Keratinocyte (primary cell): ENCODE results near the gene THSD7B. TPM values are rescaled to one million over a fixed set of nuclear protein-coding genes. Genes with fewer than 3 reads are reported as not detected.
A peak's percentile ranks its signal among the peaks of the same experiment; 100 is the strongest.

ENCODE experiments used
- DNase-seq: peaks from one replicate; pipeline ENCODE4 v3.0.0-alpha.2; 2011; ENCODE audit warnings: low read depth, missing footprints, low spot score
- FAIRE-seq: peaks from 2 replicates; lab custom pipeline; 2011; peaks lifted over from hg19 to GRCh38; lab: Jason Lieb, UNC
- H2AFZ ChIP-seq: 2 replicates; pipeline ENCODE4 v1.6.0; 2012; ENCODE audit warnings: low read length, control low read depth, inconsistent platforms; ENCODE audit not compliant: control insufficient read depth
- H3K27ac ChIP-seq: 2 replicates; pipeline ENCODE4 v1.5.1; 2011; ENCODE audit warnings: low read length; ENCODE audit not compliant: control insufficient read depth, insufficient read depth
- H3K27me3 ChIP-seq: 3 replicates; pipeline ENCODE4 v1.6.0; 2011; ENCODE audit warnings: low read length; ENCODE audit not compliant: control insufficient read depth, insufficient read depth; ENCODE audit errors: extremely low read depth
- H3K36me3 ChIP-seq, 2 experiments: 2 replicates in 1 of 2; 3 replicates in 1 of 2; pipeline ENCODE4 v1.5.1; 2011; ENCODE audit warnings: low read length in 2 of 2, mild to moderate bottlenecking in 1 of 2; ENCODE audit not compliant: control insufficient read depth in 2 of 2, insufficient read depth in 2 of 2; ENCODE audit errors: extremely low read depth in 1 of 2
- H3K4me1 ChIP-seq: 3 replicates; pipeline ENCODE4 v1.5.1; 2011; ENCODE audit warnings: low read length; ENCODE audit not compliant: control insufficient read depth, insufficient read depth; ENCODE audit errors: extremely low read depth
- H3K4me2 ChIP-seq: 3 replicates; pipeline ENCODE4 v1.6.0; 2011; ENCODE audit warnings: low read depth, low read length; ENCODE audit not compliant: control insufficient read depth, insufficient read depth; ENCODE audit errors: extremely low read depth
- H3K4me3 ChIP-seq, 3 experiments: fragments of 200-600 bp in 1 of 3; sonication (generic) in 1 of 3; 2 replicates in 2 of 3; 3 replicates in 1 of 3; pipeline ENCODE4 v1.5.1; 2011 to 2016; ENCODE audit warnings: low read length in 3 of 3, mild to moderate bottlenecking in 3 of 3, control low read depth in 2 of 3, inconsistent platforms in 1 of 3, low read depth in 1 of 3, mixed read lengths in 1 of 3, mixed run types in 1 of 3, moderate library complexity in 1 of 3; ENCODE audit not compliant: control insufficient read depth in 2 of 3, insufficient read depth in 2 of 3; ENCODE audit errors: extremely low read depth in 1 of 3
- H3K79me2 ChIP-seq: 2 replicates; pipeline ENCODE4 v1.6.0; 2012; ENCODE audit warnings: low read length; ENCODE audit not compliant: control insufficient read depth, insufficient read depth
- H3K9ac ChIP-seq: 3 replicates; pipeline ENCODE4 v1.6.0; 2011; ENCODE audit warnings: low read length; ENCODE audit not compliant: control insufficient read depth, insufficient read depth; ENCODE audit errors: extremely low read depth
- H3K9me1 ChIP-seq: 3 replicates; pipeline ENCODE4 v1.6.0; 2011; ENCODE audit warnings: low read length; ENCODE audit not compliant: control insufficient read depth, insufficient read depth; ENCODE audit errors: extremely low read depth
- H3K9me3 ChIP-seq: 2 replicates; pipeline ENCODE4 v1.5.1; 2012; ENCODE audit warnings: low read depth, low read length; ENCODE audit not compliant: control insufficient read depth
- H4K20me1 ChIP-seq: 3 replicates; pipeline ENCODE4 v1.6.0; 2011; ENCODE audit warnings: low read length; ENCODE audit not compliant: control insufficient read depth, insufficient read depth; ENCODE audit errors: extremely low read depth
- CTCF ChIP-seq, 3 experiments: IDR thresholded peaks in 1 of 3; conservative IDR thresholded peaks in 1 of 3; optimal IDR thresholded peaks in 1 of 3; 2 replicates in 2 of 3; 3 replicates in 1 of 3; pipeline versions ENCODE3 to v1.5.1; 2011; ENCODE audit warnings: low read length in 3 of 3, mild to moderate bottlenecking in 3 of 3, moderate library complexity in 2 of 3, control low read depth in 1 of 3, inconsistent platforms in 1 of 3; ENCODE audit not compliant: insufficient read depth in 2 of 3; ENCODE audit errors: extremely low read depth in 1 of 3
- EZH2 ChIP-seq: IDR thresholded peaks from one replicate; pipeline ENCODE4 v1.6.1; 2012; ENCODE audit warnings: inconsistent platforms, mild to moderate bottlenecking, low read length, moderate library complexity
- dilution Hi-C: fragments of 300-500 bp; cut with MboI; formaldehyde crosslinking; loops from one replicate; pipeline ENCODE4 v1.7.0; 2020; ENCODE audit warnings: low sequenced_read_pairs; ENCODE audit not compliant: extremely low pct_ligation_motif_present
- polyA plus RNA-seq, 5 experiments: library from polyadenylated mRNA; depleted of rRNA in 3 of 5; stranded (reverse) in 3 of 5; stranded (forward) in 1 of 5; unstranded in 1 of 5; fragments of >200 nt; gene quantifications; 1 replicate in 1 of 5; 2 replicates in 3 of 5; 3 replicates in 1 of 5; pipeline versions ENCODE4 v1.2.1 to v1.2.3, GENCODE V29; 2011 to 2012; ENCODE audit warnings: missing spikeins in 2 of 5, low read depth in 1 of 5, low replicate concordance in 1 of 5

Gene THSD7B
- polyA plus RNA-seq, 1 donor (not counting 4 experiments of a cell fraction or from before 2014, with no cell fraction given), result 0.04 TPM

- Histone ChIP-seq H3K27me3 (no peaks in the 10 kb centered on the region), H3K79me2 (no peaks in the 10 kb centered on the region), H3K9me3 (no peaks in the 10 kb centered on the region), H3K4me2 (no peak overlapping the region), H3K36me3 (no peaks in the 10 kb centered on the region), H3K4me1 (peaks cover 13% of the 10 kb centered on the region), H3K9me1 (no peaks in the 10 kb centered on the region), H3K4me3 (no peak overlapping the region), H3K27ac (no peak overlapping the region), H4K20me1 (no peaks in the 10 kb centered on the region), H2AFZ (no peak overlapping the region), H3K9ac (no peak overlapping the region)
- dilution Hi-C loops, result no loop called here
- TF ChIP-seq CTCF (optimal IDR thresholded peaks at IDR 0.05 in 1 of 3, IDR thresholded peaks at IDR 0.05 in 1 of 3, conservative IDR thresholded peaks at IDR 0.05 in 1 of 3; ENCODE audit: extremely low read depth in 1 of 3, insufficient read depth in 2 of 3, low read length in 3 of 3), result no peak
- no peak for TF ChIP-seq EZH2
- no peak for DNase-seq
- FAIRE-seq, result no peak
Measured at GRCh38 chr2:137207030-137207429, 441.7 kb downstream of the THSD7B start.

DNA sequence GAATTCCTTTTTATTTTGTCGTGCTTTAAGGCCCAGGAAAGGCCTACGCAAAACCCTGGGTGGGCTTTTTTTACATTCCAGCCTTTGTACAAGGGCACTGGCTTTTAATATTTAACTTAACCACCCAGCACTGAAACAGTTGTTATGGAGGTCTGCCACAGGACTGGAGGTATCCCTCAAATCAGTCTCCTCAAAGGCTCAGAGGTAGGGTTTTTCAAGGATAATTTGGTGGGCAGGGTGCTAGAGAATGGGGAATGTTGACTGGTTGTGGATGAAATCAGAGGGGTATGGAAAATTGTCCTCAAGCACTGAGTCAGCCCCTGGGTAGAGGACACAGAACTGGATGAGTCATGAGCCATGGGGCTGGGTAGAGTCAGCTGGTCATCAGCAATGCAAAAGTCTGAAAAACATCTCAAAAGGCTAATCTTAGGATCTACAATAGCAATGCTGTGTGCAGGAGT is 443.1 kb downstream of the THSD7B start:
- DNase-seq, result no peak
- H3K27me3 ChIP-seq, result no peaks in the 10 kb centered on the region

More for the DNA sequence above, 443.1 kb downstream of the THSD7B start:
- Histone ChIP-seq H3K4me3 (no peak overlapping the region), H3K36me3 (no peaks in the 10 kb centered on the region), H3K4me2 (no peak overlapping the region), H3K9me1 (no peaks in the 10 kb centered on the region), H3K79me2 (no peaks in the 10 kb centered on the region), H3K9me3 (no peaks in the 10 kb centered on the region), H3K4me1 (peaks cover 6% of the 10 kb centered on the region), H3K9ac (no peak overlapping the region), H2AFZ (no peak overlapping the region), H4K20me1 (no peaks in the 10 kb centered on the region), H3K27ac (no peak overlapping the region)
- FAIRE-seq, result peak; percentile 71
- dilution Hi-C loops, result no loop called here
- TF ChIP-seq CTCF (optimal IDR thresholded peaks at IDR 0.05 in 1 of 3, IDR thresholded peaks at IDR 0.05 in 1 of 3, conservative IDR thresholded peaks at IDR 0.05 in 1 of 3; ENCODE audit: extremely low read depth in 1 of 3, insufficient read depth in 2 of 3, low read length in 3 of 3), result no peak
- no peak for TF ChIP-seq EZH2
